Cortex of kidney (tissue), 1 donor: Measurements from ENCODE around the gene OTUD3.
"Not testable (repeated sequence)": the region's sequence is repeated elsewhere in the genome, so short reads cannot be mapped to it uniquely, and the experiment has no call there.

Source experiments
- DNase-seq: peaks from one replicate; lab custom pipeline; 2025; lab: John Stamatoyannopoulos, UW

Gene OTUD3

GRCh38 chr1:19868575-19868974 is 13.6 kb upstream of the OTUD3 start:
- not testable (repeated sequence) for DNase-seq

- DNase-seq = not testable (repeated sequence)
Measured at GRCh38 chr1:19869453-19869852, 12.7 kb upstream of the OTUD3 start.

GRCh38 chr1:19869929-19870328 is 12.3 kb upstream of the OTUD3 start:
- no peak for DNase-seq

GRCh38 chr1:19872190-19872589 is 10.0 kb upstream of the OTUD3 start:
- no peak for DNase-seq

- no peak for DNase-seq
Measured at GRCh38 chr1:19877181-19877750, 4.9 kb upstream of the OTUD3 start.

- DNase-seq = no peak
Measured at GRCh38 chr1:19877821-19878636, 4.2 kb upstream of the OTUD3 start.

GRCh38 chr1:19878637-19878985 is 3.6 kb upstream of the OTUD3 start:
- DNase-seq = no peak

- DNase-seq = no peak
Measured at GRCh38 chr1:19879227-19879626, 3.0 kb upstream of the OTUD3 start.

- DNase-seq = no peak
Measured at GRCh38 chr1:19879661-19880060, 2.5 kb upstream of the OTUD3 start.

- DNase-seq = not testable (repeated sequence)
Measured at GRCh38 chr1:19880841-19881240, 1.4 kb upstream of the OTUD3 start.

GRCh38 chr1:19884312-19884711 is 2.1 kb downstream of the OTUD3 start:
- no peak for DNase-seq

- no peak for DNase-seq
Measured at GRCh38 chr1:19885821-19886220, 3.6 kb downstream of the OTUD3 start.

GRCh38 chr1:19888112-19888511 is 5.9 kb downstream of the OTUD3 start:
- no peak for DNase-seq

- DNase-seq = no peak
Measured at GRCh38 chr1:19889656-19890055, 7.5 kb downstream of the OTUD3 start.

- no peak for DNase-seq
Measured at GRCh38 chr1:19892129-19892528, 9.9 kb downstream of the OTUD3 start.

GRCh38 chr1:19892628-19893168 is 10.5 kb downstream of the OTUD3 start:
- no peak for DNase-seq

- DNase-seq = no peak
Measured at GRCh38 chr1:19893687-19894086, 11.5 kb downstream of the OTUD3 start.

GRCh38 chr1:19894218-19894617 is 12.0 kb downstream of the OTUD3 start:
- no peak for DNase-seq

- no peak for DNase-seq
Measured at GRCh38 chr1:19901653-19902052, 19.5 kb downstream of the OTUD3 start.

GRCh38 chr1:19903621-19904020 is 21.4 kb downstream of the OTUD3 start:
- DNase-seq = no peak

GRCh38 chr1:19907456-19907855 is 25.3 kb downstream of the OTUD3 start:
- DNase-seq = no peak

- DNase-seq = no peak
Measured at GRCh38 chr1:19909392-19909791, 27.2 kb downstream of the OTUD3 start.

GRCh38 chr1:19909971-19910370 is 27.8 kb downstream of the OTUD3 start:
- DNase-seq = no peak

- no peak for DNase-seq
Measured at GRCh38 chr1:19910650-19911049, 28.5 kb downstream of the OTUD3 start.
